Endometrial microvascular endothelial cells (primary cell): Measurements from ENCODE around the gene HAUS3. TPM values are rescaled to one million over a fixed set of nuclear protein-coding genes. Genes with fewer than 3 reads are reported as not detected.

Experiments
- in situ Hi-C: cut with HindIII; loops from 2 replicates; pipeline ENCODE4 v1.10.0; 2017; ENCODE audit warnings: low sequenced_read_pairs, low pct_unique_long_range_greater_than_20kb; ENCODE audit errors: inconsistent ontology term
- total RNA-seq: library from RNA; depleted of rRNA; stranded (reverse); fragments of >200 nt; gene quantifications from one replicate; pipeline ENCODE4 v1.2.3, GENCODE V29; 2015; ENCODE audit errors: inconsistent ontology term

The HAUS3 gene, protein sequence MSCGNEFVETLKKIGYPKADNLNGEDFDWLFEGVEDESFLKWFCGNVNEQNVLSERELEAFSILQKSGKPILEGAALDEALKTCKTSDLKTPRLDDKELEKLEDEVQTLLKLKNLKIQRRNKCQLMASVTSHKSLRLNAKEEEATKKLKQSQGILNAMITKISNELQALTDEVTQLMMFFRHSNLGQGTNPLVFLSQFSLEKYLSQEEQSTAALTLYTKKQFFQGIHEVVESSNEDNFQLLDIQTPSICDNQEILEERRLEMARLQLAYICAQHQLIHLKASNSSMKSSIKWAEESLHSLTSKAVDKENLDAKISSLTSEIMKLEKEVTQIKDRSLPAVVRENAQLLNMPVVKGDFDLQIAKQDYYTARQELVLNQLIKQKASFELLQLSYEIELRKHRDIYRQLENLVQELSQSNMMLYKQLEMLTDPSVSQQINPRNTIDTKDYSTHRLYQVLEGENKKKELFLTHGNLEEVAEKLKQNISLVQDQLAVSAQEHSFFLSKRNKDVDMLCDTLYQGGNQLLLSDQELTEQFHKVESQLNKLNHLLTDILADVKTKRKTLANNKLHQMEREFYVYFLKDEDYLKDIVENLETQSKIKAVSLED
- total RNA-seq = 19.2 TPM

DNA sequence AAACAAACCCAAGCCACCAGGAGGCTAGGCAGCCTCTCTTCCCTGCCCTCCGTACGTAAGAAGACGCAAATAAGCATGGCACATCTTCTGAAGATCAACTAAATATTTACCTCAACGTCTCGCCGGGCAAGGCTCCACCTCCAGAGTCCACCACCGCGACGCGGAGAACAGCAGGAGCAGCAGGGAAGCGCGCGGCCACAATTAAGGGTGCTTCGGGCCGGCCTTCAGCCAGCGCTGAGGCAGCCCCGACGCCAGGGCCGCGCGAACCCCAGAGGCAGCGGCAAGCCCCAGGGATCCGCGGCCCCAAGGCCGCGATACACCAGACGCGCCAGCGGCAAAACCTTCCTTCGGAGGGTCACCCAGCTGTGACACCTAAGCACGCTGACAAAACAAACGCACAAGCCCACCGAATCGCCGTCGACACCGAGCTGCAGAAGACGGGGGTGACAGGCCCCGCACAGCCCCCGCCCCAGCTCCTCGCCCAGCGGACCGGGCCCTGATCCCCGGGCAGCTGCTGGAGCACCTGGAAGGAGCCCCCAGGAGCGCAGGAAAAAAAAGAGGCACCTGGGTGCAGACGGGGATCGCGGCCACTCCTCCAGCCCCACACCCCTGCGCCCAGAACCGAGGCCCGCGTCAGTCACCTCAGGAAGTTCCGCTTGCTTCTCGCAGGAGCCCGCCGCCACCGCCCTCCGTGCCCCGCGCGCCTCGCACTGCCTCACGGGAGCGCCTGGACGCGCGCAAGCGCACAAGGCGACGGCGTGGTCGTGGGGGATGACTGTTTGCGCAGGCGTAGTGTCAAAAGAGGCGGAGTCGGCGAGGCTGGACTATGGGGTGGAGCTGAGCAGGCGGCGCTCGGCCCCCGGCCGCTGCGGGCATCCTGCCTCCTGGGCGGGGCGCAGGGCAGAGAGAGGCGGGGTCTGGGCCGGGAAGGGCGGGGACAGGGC is at the start of gene HAUS3, which contains the start of gene POLN:
Gene HAUS3 (minus strand): TSS at position 712 of the 944 bp plus-strand sequence. CDS start 1,175 bp downstream, outside the sequence.
Gene POLN (minus strand): TSS at position 712 of the 944 bp plus-strand sequence. CDS start 12,890 bp downstream, outside the sequence.
- in situ Hi-C loops = no loop called here

DNA sequence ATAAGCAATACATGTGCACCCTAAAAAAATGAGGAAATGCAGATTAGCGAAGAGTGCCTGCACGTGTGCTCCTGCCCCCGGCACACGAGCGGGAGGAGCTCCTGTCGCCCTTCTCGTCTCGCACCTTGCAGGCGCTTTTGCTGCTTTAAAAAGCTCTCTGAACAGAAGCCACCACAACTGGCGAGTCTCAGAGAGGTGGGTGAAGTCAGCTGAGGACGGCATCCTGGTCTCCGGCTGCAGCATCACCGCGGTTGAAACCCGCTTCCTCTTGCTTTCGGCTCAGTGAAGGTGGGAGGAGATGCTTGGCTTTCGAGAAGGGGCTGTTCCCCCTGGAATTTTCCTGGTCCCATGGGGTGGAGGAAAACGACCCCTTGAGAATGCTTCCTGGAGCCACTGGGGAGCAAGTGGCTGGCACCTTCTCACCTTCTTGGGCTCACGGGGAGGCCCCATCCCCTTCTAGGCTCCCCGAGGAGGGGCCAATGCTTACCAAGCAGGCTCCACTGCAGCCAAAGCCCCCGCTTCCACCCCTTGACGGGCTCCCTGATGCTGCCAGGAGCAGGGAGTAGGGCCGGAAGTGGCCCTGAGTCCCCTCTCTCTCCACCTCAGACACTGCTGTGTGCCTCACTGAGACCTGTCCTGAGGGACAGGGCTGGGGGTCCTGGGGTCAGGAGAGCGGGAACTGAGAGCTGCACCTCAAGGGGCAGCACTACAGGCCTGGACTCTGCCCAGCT is 49.2 kb upstream of the HAUS3 start:
- in situ Hi-C loops = no loop called here

GRCh38 chr4:2290488-2290887 is 48.6 kb upstream of the HAUS3 start:
- in situ Hi-C loops = no loop called here

GRCh38 chr4:2289955-2290333 is 48.0 kb upstream of the HAUS3 start:
- in situ Hi-C loops = no loop called here

GRCh38 chr4:2289311-2289954 is 47.5 kb upstream of the HAUS3 start:
- in situ Hi-C loops = no loop called here

DNA sequence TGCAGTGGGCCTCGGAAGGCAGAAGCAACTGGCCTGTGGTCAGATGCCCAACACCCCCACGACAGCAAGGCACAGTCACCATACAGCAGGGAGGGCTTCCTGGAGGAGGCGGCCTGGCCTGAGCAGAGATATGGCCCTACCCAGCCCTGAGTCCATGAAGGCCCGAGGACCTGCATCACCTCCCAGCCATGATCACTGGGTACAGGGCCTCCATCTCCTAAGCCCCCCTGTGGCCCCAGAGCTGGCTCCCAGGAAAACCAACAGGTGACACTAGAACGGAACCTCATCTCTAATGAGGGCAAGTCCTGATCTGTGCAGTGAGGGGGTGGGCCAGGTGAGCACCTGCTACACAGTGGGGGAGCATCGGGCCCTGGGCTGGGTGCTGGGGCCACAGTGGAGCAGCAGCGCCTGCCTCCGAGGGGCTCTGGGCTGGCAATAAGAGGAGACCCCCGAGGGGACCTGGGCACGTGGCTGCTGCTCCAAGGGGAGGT is 46.2 kb upstream of the HAUS3 start:
- in situ Hi-C loops = no loop called here

- in situ Hi-C loops = no loop called here
Observed at GRCh38 chr4:2287594-2287915, 45.6 kb upstream of the HAUS3 start.

DNA sequence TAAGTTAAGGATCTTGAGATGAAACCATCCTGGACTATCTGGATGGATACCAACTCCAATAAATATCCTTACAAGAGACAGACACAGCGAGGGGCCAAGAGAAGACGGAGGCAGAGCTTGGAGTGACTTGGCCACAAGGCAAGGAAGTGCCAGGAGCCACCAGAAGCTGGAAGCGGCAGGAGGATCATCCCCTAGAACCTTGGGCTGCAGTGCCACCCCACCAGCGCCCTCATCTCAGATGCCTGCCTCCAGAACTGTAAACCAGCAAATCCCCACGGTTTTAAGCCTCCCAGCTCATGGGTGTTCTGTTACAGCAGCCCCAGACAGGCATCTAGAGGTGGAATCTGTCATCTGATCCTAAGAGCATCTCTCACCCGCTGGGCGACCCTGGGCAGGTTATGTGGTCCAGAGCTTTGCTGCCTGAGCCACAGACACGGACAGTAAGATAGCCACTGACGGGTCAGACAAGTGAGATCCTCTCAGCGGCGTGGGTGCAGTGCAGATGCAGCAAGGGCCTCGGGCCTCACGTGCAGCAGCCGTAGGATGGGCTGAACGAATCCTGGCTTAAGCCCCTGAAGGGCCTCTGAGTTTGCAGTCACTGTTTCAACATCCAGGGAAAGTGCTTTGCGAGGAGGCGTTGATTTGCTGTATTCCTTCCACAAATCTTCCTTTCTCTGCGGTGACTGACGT is 45.1 kb upstream of the HAUS3 start:
- in situ Hi-C loops = no loop called here

DNA sequence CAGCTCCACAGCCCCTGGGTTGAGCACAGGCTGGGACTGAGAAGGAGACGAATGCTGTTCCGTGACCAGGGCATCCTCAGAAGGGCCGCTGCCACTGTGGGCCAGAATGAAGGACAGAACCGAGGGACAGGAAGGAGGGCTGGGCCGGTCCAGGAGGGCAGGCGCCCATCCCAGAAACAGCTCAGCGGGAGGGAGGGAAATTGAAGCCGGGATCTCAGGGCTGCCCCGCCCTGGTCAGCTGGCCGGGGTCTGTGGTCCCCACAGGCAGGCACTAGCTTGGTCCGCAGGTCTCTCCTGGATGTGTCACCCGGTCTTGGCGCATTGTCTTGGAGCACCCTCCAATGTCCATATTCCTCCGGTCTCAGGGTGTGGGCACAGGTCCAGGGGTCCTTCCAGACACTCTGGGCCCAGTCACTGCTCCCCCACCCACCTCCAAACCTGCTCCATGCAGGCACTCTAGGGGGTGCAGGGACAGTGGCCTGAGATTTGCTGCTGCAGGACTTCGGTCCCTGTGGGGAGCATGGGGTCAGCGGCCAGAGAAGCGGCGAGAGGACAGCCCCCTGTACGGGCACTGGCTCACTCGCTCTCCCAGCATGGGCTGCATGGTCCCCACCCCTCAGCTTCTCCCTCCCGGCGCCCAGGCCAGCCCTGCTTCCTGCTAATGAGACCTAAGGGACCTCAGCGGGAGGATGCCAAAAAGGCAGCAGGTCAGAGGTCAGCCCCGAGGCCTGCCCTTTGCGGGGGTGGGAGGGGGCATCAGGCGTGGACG is 43.9 kb upstream of the HAUS3 start:
- in situ Hi-C loops = no loop called here

GRCh38 chr4:2284934-2285612 is 43.2 kb upstream of the HAUS3 start:
- in situ Hi-C loops = no loop called here

DNA sequence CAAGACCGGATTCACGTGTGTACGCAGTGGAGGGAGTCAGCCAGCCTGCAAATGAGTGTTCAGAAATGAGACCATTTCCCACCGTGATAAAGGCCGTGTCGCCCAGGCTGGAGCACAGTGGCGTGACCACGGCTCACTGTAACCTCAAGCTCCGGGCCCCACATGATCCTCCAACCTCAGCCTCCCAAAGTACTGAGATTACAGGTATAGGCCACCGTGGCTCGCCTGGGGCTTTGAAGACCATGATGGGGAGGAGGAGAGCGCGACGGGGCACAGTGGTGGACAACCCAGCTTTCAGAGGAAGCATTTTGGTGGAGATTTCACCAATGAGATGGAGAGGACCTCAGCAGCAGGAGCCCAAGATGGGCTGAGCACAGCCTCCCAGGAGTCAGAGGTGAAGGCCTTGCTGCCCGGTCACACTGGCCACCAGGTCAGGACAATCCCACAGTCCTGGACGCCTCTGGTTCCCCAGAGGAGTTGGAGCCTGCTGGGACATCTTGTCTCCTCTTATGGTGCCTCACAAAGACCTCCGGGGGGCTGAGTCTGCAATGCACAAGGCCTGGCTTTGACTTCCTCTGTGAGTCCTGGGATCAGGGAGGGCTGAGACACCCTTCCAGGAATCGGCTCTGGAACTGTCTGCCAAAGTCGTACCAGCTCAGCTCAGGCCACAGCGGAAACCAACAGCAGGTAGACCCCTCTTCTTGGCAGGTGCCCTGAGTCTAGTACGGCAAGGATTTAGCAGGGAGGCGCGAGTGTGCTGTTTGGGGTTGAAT is 42.4 kb upstream of the HAUS3 start:
- in situ Hi-C loops = no loop called here

DNA sequence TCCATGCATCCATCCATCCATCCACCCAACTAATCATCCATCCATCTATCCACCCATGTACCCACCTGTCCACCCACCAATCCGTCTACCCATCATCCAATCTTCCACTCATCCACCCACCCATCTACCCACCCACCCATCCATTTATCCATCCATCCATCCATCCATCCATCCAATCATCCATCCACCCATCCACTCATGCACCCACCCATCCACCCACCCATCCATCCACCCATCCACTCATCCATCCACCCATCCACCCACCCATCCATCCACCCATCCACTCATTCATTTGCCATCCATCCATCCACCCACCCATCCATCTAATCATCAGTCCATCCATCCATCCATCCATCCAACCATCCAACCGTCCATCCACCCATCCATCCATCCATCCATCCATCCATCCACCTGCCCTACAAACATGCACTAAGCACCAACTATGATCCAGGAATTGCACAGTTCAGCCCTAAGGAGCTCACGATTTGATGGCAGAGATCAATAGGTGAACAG is 41.3 kb upstream of the HAUS3 start:
- in situ Hi-C loops = no loop called here

- in situ Hi-C loops = no loop called here
Observed at GRCh38 chr4:2281575-2282343, 39.8 kb upstream of the HAUS3 start.

DNA sequence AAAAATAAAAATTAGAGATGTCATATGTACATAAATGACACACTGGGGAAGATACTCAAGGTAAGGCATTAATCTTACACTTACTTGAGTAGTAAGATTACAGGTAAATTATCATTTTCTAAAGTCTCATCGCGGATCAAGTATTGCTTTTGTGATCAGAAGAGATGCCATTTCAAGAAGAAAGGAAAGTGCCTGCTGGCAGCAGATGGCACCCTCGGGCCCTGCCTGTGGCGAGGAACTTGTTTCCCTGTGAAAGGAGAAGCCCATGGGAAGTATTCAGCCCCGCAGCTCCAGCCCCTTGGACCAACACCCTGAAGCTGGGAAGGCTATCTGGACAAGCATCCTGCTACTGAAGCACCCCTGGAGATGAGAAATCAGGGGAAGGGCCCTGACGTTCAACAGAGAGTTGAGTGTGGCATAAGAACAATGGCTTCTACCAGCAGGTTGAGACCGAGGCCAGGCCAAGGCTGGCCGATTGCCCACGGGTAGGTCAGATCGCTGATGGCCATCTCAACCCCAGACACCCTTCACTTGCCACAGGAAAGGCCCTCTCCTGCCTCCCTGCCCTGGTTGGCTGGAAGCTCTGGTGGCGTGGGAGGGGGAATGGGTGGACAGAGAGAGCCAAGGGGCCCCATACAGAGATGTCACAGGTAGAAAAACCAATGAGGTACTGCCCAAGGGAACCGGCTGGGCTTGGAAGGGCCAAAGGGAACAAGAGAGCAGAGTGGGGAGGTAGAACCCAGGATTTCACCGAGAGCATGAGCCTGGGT is 38.8 kb upstream of the HAUS3 start:
- in situ Hi-C loops = no loop called here
